Stimulated activated CD8-positive, alpha-beta memory T cell treated with anti-CD3 and anti-CD28 coated beads, Interleukin-12 subunit alpha, Interleukin-12 subunit beta, amount 100 ng/mL, for 1 hour (primary cell): ENCODE results near the gene KRTAP9-3.
"Not testable (repeated sequence)": the region's sequence is repeated elsewhere in the genome, so short reads cannot be mapped to it uniquely, and the experiment has no call there.

ENCODE experiments used
- DNase-seq: peaks from one replicate; pipeline ENCODE4 v3.0.0-alpha.2; 2020; ENCODE audit warnings: low read depth

Gene KRTAP9-3

GRCh38 chr17:41232399-41233105, at the start of gene KRTAP9-3:
Gene KRTAP9-3 (plus strand): TSS chr17:41232449. CDS start chr17:41232502, 53 bp downstream.
- not testable (repeated sequence) for DNase-seq

- no peak for DNase-seq
Measured at GRCh38 chr17:41184480-41184961, 47.7 kb upstream of the KRTAP9-3 start, which contains the start of gene KRTAP4-1. Gene KRTAP4-1 (minus strand): TSS chr17:41184911. CDS start chr17:41184854, 57 bp downstream.

- no peak for DNase-seq
Measured at GRCh38 chr17:41185001-41185400, 47.2 kb upstream of the KRTAP9-3 start.

GRCh38 chr17:41186872-41187271, 45.4 kb upstream of the KRTAP9-3 start:
- no peak for DNase-seq

GRCh38 chr17:41189837-41190318, 42.4 kb upstream of the KRTAP9-3 start, which contains the start of gene KRTAP9-1:
Gene KRTAP9-1 (plus strand): TSS chr17:41189887. CDS start chr17:41189887, 0 bp downstream.
- not testable (repeated sequence) for DNase-seq

- no peak for DNase-seq
Measured at GRCh38 chr17:41190328-41190727, 41.9 kb upstream of the KRTAP9-3 start.

GRCh38 chr17:41196068-41196467, 36.2 kb upstream of the KRTAP9-3 start:
- no peak for DNase-seq

- no peak for DNase-seq
Measured at GRCh38 chr17:41199421-41200078, 32.7 kb upstream of the KRTAP9-3 start.

- no peak for DNase-seq
Measured at GRCh38 chr17:41211845-41212466, 20.3 kb upstream of the KRTAP9-3 start.

GRCh38 chr17:41212524-41213169, 19.6 kb upstream of the KRTAP9-3 start:
- DNase-seq, result no peak

- DNase-seq, result no peak
Measured at GRCh38 chr17:41215681-41216080, 16.6 kb upstream of the KRTAP9-3 start.

GRCh38 chr17:41223821-41224220, 8.4 kb upstream of the KRTAP9-3 start:
- no peak for DNase-seq

GRCh38 chr17:41226051-41226450, 6.2 kb upstream of the KRTAP9-3 start:
- no peak for DNase-seq

GRCh38 chr17:41226598-41227095, 5.6 kb upstream of the KRTAP9-3 start, which contains the start of gene KRTAP9-2:
Gene KRTAP9-2 (plus strand): TSS chr17:41226648. CDS start chr17:41226655, 7 bp downstream.
- DNase-seq, result not testable (repeated sequence)

- DNase-seq, result no peak
Measured at GRCh38 chr17:41230094-41230493, 2.2 kb upstream of the KRTAP9-3 start.

- DNase-seq, result no peak
Measured at GRCh38 chr17:41231731-41232130, 518 bp upstream of the KRTAP9-3 start.

GRCh38 chr17:41237116-41237515, 4.9 kb downstream of the KRTAP9-3 start:
- not testable (repeated sequence) for DNase-seq

- DNase-seq, result not testable (repeated sequence)
Measured at GRCh38 chr17:41237949-41238437, 5.7 kb downstream of the KRTAP9-3 start, which contains the start of gene KRTAP9-8. Gene KRTAP9-8 (plus strand): TSS chr17:41237999. CDS start chr17:41238052, 53 bp downstream.

- DNase-seq, result not testable (repeated sequence)
Measured at GRCh38 chr17:41246995-41247787, 14.9 kb downstream of the KRTAP9-3 start.

GRCh38 chr17:41249637-41250240, 17.5 kb downstream of the KRTAP9-3 start, which contains the start of gene KRTAP9-4:
Gene KRTAP9-4 (plus strand): TSS chr17:41249687. CDS start chr17:41249721, 34 bp downstream.
- DNase-seq, result not testable (repeated sequence)
